HepG2 (cell line): ENCODE data around the gene ZDHHC11. TPM values are rescaled to one million over a fixed set of nuclear protein-coding genes. Genes with fewer than 3 reads are reported as not detected.

Experiments
- ATAC-seq: fragments of 200-7000 bp; cut with Tn5 transposase; 3 replicates; pipeline ENCODE4 v1.9.1; 2020; ENCODE audit warnings: mild to moderate bottlenecking, moderate library complexity
- BruUV-seq: library from RNA; stranded (reverse); fragments of 400-500 nt; replicated peaks from 2 replicates; lab custom pipeline; 2021; lab: Mats Ljungman, UMichigan
- CTCF ChIA-PET: fragments of 300-600 bp; formaldehyde crosslinking; extraction: SDS; loops from one replicate; lab custom pipeline; 2021; ENCODE audit warnings: low total read pairs, inconsistent platforms, low intra/inter-chr PET ratio; lab: Yijun Ruan, JAX
- POLR2A ChIA-PET: fragments of 350-600 bp; sonication (Branson Sonifier 250); formaldehyde crosslinking; loops from one replicate; lab custom pipeline; 2020; ENCODE audit warnings: antibody characterized with exemption, inconsistent platforms; lab: Yijun Ruan, JAX
- DNase-seq: peaks from one replicate; pipeline ENCODE4 v3.0.0-alpha.2; 2015; ENCODE audit warnings: low spot score
- FAIRE-seq: peaks from 3 replicates; lab custom pipeline; 2011; peaks lifted over from hg19 to GRCh38; lab: Jason Lieb, UNC
- H2AFZ ChIP-seq: one replicate; pipeline ENCODE4 v1.6.1; 2011; ENCODE audit warnings: low read length, inconsistent platforms
- H3K27ac ChIP-seq: fragments of 300-600 bp; 3 replicates; pipeline ENCODE4 v1.8.0; 2011; ENCODE audit warnings: mixed run types, mild to moderate bottlenecking, mixed read lengths, low read length, inconsistent platforms; ENCODE audit not compliant: insufficient read depth; ENCODE audit errors: extremely low read length
- H3K27me3 ChIP-seq, 2 experiments: fragments of 200-600 bp in 1 of 2; 2 replicates in 1 of 2; 3 replicates in 1 of 2; pipeline versions ENCODE4 v1.6.0 to v1.8.0; 2011; ENCODE audit warnings: low read length in 2 of 2, mild to moderate bottlenecking in 2 of 2, moderate library complexity in 2 of 2, inconsistent platforms in 1 of 2; ENCODE audit not compliant: insufficient read depth in 2 of 2, control insufficient read depth in 1 of 2
- H3K36me3 ChIP-seq, 2 experiments: fragments of 200-600 bp in 1 of 2; replicated peaks in 1 of 2; 2 replicates in 1 of 2; 3 replicates in 1 of 2; pipeline versions ENCODE4 v1.5.1 to v1.8.0; 2011; ENCODE audit warnings: low read length in 2 of 2, inconsistent platforms in 1 of 2; ENCODE audit not compliant: insufficient read depth in 2 of 2, control insufficient read depth in 1 of 2
- H3K4me1 ChIP-seq: 2 replicates; pipeline ENCODE4 v1.5.1; 2012; ENCODE audit warnings: low read length, inconsistent platforms; ENCODE audit not compliant: insufficient read depth
- H3K4me2 ChIP-seq: 2 replicates; pipeline ENCODE4 v1.6.0; 2011; ENCODE audit warnings: low read depth, low read length, inconsistent platforms
- H3K4me3 ChIP-seq, 3 experiments: fragments of 200-600 bp in 1 of 3; sonication (generic), shearing (Covaris generic) in 1 of 3; replicated peaks in 1 of 3; 2 replicates each; pipeline ENCODE4 v1.5.1; 2011 to 2016; ENCODE audit warnings: low read length in 3 of 3, inconsistent platforms in 2 of 3, low read depth in 2 of 3, mild to moderate bottlenecking in 2 of 3, control low read depth in 1 of 3, mixed read lengths in 1 of 3; ENCODE audit not compliant: insufficient read depth in 1 of 3
- H3K79me2 ChIP-seq: one replicate; pipeline ENCODE4 v1.6.1; 2011; ENCODE audit warnings: low read length, inconsistent platforms; ENCODE audit not compliant: insufficient read depth
- H3K9ac ChIP-seq: 2 replicates; pipeline ENCODE4 v1.6.0; 2011; ENCODE audit warnings: mild to moderate bottlenecking, low read depth, low read length, inconsistent platforms; ENCODE audit not compliant: insufficient read depth
- H3K9me3 ChIP-seq: 2 replicates; pipeline ENCODE4 v1.5.1; 2012; ENCODE audit warnings: mild to moderate bottlenecking, low read length
- H4K20me1 ChIP-seq: 2 replicates; pipeline ENCODE4 v1.6.0; 2011; ENCODE audit warnings: inconsistent platforms, mild to moderate bottlenecking, low read length, moderate library complexity; ENCODE audit not compliant: insufficient read depth
- DR1 ChIP-seq: sonication (generic); formaldehyde crosslinking; IDR thresholded peaks from 2 replicates; pipeline ENCODE4 v1.8.0; 2021; ENCODE audit warnings: mild to moderate bottlenecking, missing genetic modification reagents, inconsistent platforms
- EP300 ChIP-seq, 3 experiments: sonication (generic) in 1 of 3; formaldehyde crosslinking in 1 of 3; IDR thresholded peaks; 2 replicates each; pipeline versions ENCODE4 v1.5.1 to v1.6.1; 2011 to 2020; ENCODE audit warnings: low read depth in 2 of 3, low read length in 2 of 3, borderline replicate concordance in 1 of 3, improper control_type of control experiment in 1 of 3, mild to moderate bottlenecking in 1 of 3, missing genetic modification reagents in 1 of 3, moderate library complexity in 1 of 3
- NR2F1 ChIP-seq, 2 experiments: fragments of 450-650 bp in 1 of 2; formaldehyde crosslinking in 1 of 2; IDR thresholded peaks; 2 replicates each; pipeline versions ENCODE4 v1.5.0 to v1.6.1; 2016 to 2020; ENCODE audit warnings: mild to moderate bottlenecking in 1 of 2, missing compliant biosample characterization in 1 of 2, missing genetic modification reagents in 1 of 2, moderate library complexity in 1 of 2
- SP1 ChIP-seq, 2 experiments: fragments of 450-650 bp in 1 of 2; sonication (generic) in 1 of 2; formaldehyde crosslinking in 1 of 2; IDR thresholded peaks; 2 replicates each; pipeline versions ENCODE4 v1.4.0 to v1.6.1; 2016 to 2020; ENCODE audit warnings: missing genetic modification reagents in 1 of 2
- ZNF713 ChIP-seq: sonication (generic); formaldehyde crosslinking; IDR thresholded peaks from 2 replicates; pipeline ENCODE4 v1.4.0; 2020; ENCODE audit warnings: mild to moderate bottlenecking, missing genetic modification reagents
- ZNF777 ChIP-seq: sonication (generic); formaldehyde crosslinking; IDR thresholded peaks from 2 replicates; pipeline ENCODE4 v1.4.0; 2020; ENCODE audit warnings: missing genetic modification reagents
- WGBS: methylation state at CpG from one replicate; pipeline ENCODE4 v1.1.6; 2017; ENCODE audit warnings: low lambda C conversion rate; 5-methylcytosine and 5-hydroxymethylcytosine counted together
- in situ Hi-C: cut with HindIII; loops from 2 replicates; pipeline ENCODE4 v1.10.0; 2017; ENCODE audit warnings: low pct_unique_long_range_greater_than_20kb; ENCODE audit not compliant: extremely low pct_ligation_motif_present
- intact Hi-C: fragments of 100-400 bp; cut with micrococcal nuclease; formaldehyde crosslinking; loops from one replicate; pipeline ENCODE4 v1.10.0; 2022; ENCODE audit not compliant: unreplicated experiment
- polyA plus RNA-seq, 8 experiments: library from polyadenylated mRNA; depleted of rRNA in 3 of 8; stranded (reverse) in 7 of 8; unstranded in 1 of 8; fragments of >200 nt; fragmentation: Illumina TruSeq in 4 of 8; extraction: Trizol in 4 of 8; gene quantifications; 2 replicates each; pipeline versions ENCODE4 v1.2.1 to v1.2.3, GENCODE V29; 2011 to 2016; ENCODE audit warnings: low read depth in 4 of 8, missing spikeins in 1 of 8, mixed read lengths in 1 of 8; ENCODE audit not compliant: insufficient read depth in 1 of 8
- total RNA-seq, 5 experiments: library from RNA; depleted of rRNA; stranded (reverse); fragments of >200 nt; fragmentation: Illumina TruSeq; extraction: Trizol; gene quantifications; 2 replicates each; pipeline ENCODE4 v1.2.3, GENCODE V29; 2016; ENCODE audit warnings: low read depth in 1 of 5
- TF ChIP-seq, protein P1 (sequence below): sonication (generic); formaldehyde crosslinking; IDR thresholded peaks from 2 replicates; pipeline ENCODE4 v1.5.0; 2020; ENCODE audit warnings: mild to moderate bottlenecking, missing genetic modification reagents, moderate library complexity
- TF ChIP-seq, protein P2 (sequence below): sonication (generic); formaldehyde crosslinking; IDR thresholded peaks from 2 replicates; pipeline ENCODE4 v1.8.0; 2022; ENCODE audit warnings: missing genetic modification reagents, mild to moderate bottlenecking, inconsistent platforms, borderline replicate concordance

The ZDHHC11 gene
- total and polyA plus RNA-seq, 2 of the 13 experiments (the other 11 are each of a cell fraction or from before 2014, with no cell fraction given): 2.1 to 4.0 TPM

DNA sequence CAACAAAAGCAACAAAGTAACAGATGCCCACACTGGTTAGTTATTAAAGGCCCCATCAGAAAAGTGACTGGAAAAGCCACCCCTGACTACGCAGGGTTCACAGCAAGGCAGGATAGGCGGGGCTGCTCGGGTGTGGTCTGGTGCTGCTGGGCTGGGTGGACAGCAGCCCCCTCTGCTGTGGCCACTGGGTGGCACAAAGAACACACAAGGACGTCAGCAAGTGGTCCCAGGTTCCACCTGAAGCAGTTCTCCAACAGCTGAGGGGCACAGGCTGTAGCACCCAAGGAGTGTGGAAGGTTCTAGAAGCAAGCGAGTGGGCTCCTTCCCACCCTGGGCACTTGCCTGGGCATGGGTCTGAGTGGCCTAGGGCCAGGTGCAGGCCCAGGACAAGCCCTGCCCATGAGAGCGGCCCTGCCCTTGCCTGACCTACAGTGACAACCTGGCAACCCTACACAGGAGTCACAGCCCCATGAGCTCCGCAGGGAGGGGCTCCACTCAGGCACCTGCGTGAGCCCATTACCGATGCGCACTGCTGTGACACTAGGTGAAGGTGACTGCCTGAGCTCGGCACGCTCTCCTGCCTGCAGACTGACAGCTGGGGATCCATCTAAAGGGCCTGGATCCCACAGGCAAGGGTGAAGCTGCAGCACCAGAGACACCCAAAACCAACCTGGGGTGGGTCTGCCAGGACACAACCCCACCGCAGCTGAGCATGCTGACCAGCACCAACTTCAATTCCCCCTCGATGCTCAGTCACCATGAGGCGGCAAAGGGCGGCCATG, 33.8 kb upstream of the ZDHHC11 start:
- WGBS: 96% methylated on average over 4 of the region's 16 CpGs
- no TSS peak for BruUV-seq
- Histone ChIP-seq H2AFZ (no peak overlapping the region), H3K9me3 (no peaks in the 10 kb centered on the region), H4K20me1 (0 out of 2 replicates have a peak, but pooled peaks cover 2% of the 10 kb centered on the region), H3K36me3 (peaks cover 34 to 87% of the 10 kb centered on the region in 2 experiments), H3K27ac (no peak overlapping the region), H3K79me2 (peaks cover 10% of the 10 kb centered on the region), H3K4me3 (no peak overlapping the region), H3K4me1 (no peaks in the 10 kb centered on the region), H3K27me3 (no peaks in the 10 kb centered on the region), H3K9ac (no peak overlapping the region), H3K4me2 (no peak overlapping the region)
- CTCF ChIA-PET: no interaction called here
- FAIRE-seq (no peak), DNase-seq (no peak), ATAC-seq (peak; percentile 46)
- TF ChIP-seq, protein P1, sequence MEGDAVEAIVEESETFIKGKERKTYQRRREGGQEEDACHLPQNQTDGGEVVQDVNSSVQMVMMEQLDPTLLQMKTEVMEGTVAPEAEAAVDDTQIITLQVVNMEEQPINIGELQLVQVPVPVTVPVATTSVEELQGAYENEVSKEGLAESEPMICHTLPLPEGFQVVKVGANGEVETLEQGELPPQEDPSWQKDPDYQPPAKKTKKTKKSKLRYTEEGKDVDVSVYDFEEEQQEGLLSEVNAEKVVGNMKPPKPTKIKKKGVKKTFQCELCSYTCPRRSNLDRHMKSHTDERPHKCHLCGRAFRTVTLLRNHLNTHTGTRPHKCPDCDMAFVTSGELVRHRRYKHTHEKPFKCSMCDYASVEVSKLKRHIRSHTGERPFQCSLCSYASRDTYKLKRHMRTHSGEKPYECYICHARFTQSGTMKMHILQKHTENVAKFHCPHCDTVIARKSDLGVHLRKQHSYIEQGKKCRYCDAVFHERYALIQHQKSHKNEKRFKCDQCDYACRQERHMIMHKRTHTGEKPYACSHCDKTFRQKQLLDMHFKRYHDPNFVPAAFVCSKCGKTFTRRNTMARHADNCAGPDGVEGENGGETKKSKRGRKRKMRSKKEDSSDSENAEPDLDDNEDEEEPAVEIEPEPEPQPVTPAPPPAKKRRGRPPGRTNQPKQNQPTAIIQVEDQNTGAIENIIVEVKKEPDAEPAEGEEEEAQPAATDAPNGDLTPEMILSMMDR: 0 out of 2 replicates have a peak, but pooled peaks have one; percentile 19
- no peak for TF ChIP-seq SP1 (IDR thresholded peaks at IDR 0.05)
- TF ChIP-seq SP1 (CRISPR knock-in tag; IDR thresholded peaks at IDR 0.05): no peak
- POLR2A ChIA-PET: no interaction called here
- in situ Hi-C loops (no loop called here), intact Hi-C loops (no loop called here)

DNA sequence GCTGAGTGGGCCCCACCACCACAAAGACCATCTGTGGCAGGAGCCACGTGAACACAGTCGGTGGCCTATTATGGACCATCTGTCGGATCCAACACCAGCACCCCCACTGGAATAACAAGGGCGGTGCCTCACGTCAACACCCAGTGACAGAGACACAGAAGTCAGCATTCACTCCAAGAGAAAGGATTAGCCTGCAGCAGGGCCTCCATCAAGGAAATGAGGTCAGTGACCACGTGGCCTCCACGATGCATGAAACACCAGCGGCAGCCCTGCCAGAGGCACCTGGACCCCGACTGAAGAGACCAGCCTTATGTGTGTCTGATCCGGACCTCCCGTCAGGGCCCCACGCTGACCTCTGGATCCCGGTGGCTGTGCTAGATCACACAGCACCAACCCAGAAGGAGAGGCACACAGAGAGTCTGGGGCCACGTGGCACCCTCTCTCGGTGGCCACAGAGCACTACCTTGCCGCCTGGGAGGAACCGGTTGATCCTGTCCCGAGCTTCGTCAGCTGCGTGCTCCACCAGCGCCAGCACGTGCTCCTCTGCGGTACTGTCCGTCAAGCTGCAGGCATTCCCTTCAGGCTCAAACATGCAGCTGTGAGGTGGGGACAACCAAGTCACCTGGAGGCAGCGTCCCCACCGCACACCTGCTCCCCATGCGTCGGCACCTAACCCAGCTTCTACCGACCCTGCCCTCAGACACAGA, 32.8 kb upstream of the ZDHHC11 start:
- Histone ChIP-seq H3K27ac (no peak overlapping the region), H3K36me3 (peaks cover 34 to 79% of the 10 kb centered on the region in 2 experiments), H3K79me2 (peaks cover 8% of the 10 kb centered on the region), H4K20me1 (0 out of 2 replicates have a peak, but pooled peaks cover 2% of the 10 kb centered on the region), H3K9ac (no peak overlapping the region), H3K4me2 (no peak overlapping the region), H2AFZ (no peak overlapping the region), H3K27me3 (no peaks in the 10 kb centered on the region), H3K4me3 (no peak overlapping the region), H3K4me1 (no peaks in the 10 kb centered on the region), H3K9me3 (no peaks in the 10 kb centered on the region)
- POLR2A ChIA-PET: no interaction called here
- no peak for ATAC-seq
- in situ Hi-C loops (no loop called here), intact Hi-C loops (no loop called here)
- no peak for DNase-seq
- CTCF ChIA-PET: no interaction called here
- BruUV-seq: no TSS peak
- no peak for FAIRE-seq
- 96% methylated on average over 17 of the region's 29 CpGs for WGBS
- TF ChIP-seq EP300 (IDR thresholded peaks at IDR 0.05; ENCODE audit: low read depth in 2 of 2, low read length in 2 of 2) (no peak), EP300 (CRISPR knock-in tag; IDR thresholded peaks at IDR 0.05; ENCODE audit: borderline replicate concordance) (no peak), ZNF713 (no peak), NR2F1 (CRISPR knock-in tag; IDR thresholded peaks at IDR 0.05) (no peak), DR1 (CRISPR knock-in tag) (no peak), ZNF777 (no peak)
- TF ChIP-seq, protein P2, sequence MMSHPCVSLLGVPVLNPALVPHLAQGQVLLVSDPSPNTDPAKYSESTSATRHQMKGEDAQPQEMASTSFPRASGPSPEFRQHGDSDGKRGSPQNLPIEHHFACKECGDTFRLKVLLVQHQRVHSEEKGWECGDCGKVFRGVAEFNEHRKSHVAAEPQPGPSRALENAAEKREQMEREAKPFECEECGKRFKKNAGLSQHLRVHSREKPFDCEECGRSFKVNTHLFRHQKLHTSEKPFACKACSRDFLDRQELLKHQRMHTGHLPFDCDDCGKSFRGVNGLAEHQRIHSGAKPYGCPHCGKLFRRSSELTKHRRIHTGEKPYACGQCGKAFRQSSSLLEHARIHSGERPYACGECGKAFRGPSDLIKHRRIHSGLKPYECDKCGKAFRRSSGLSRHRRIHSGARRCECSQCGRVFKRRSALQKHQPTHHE (CRISPR knock-in tag): no peak
